ENCODE data around the gene POLG2. TPM values are rescaled to one million over a fixed set of nuclear protein-coding genes. Genes with fewer than 3 reads are reported as not detected.
"Not testable (repeated sequence)": the region's sequence is repeated elsewhere in the genome, so short reads cannot be mapped to it uniquely, and the experiment has no call there.

POLG2 gene
- total and polyA plus RNA-seq, 10 donors: 14.5 to 35.3 (median 20.5) TPM

- peak in 1 of 3 donors; percentile 46 for TF ChIP-seq POLR2AphosphoS5 (IDR thresholded peaks at IDR 0.05)
- no peak for TF ChIP-seq CTCF (IDR thresholded peaks at IDR 0.05 in 8 of 11, conservative IDR thresholded peaks at IDR 0.05 in 3 of 11)
- intact Hi-C loops (cut with DNase I; ENCODE audit: low total_unique reads): no loop called here
- Histone ChIP-seq H3K36me3 (no peaks in the 10 kb centered on the region), H3K4me3 (peak overlapping the region in 1 of 8 donors; percentile 35), H3K9me3 (peaks cover 2 to 26% (median 23%) of the 10 kb centered on the region in 8 donors), H3K27me3 (replicated peaks in 1 of 7) (no peaks in the 10 kb centered on the region), H3K4me1 (peaks cover 7 to 47% (median 25%) of the 10 kb centered on the region in 6 donors), H3K27ac (peak overlapping the region; percentile 61 to 86 (median 84))
- WGBS, 5 donors: 17 to 52% (median 33%) methylated on average over 3 of the region's 3 CpGs
- DNase-seq: peak; percentile 81
Measured at GRCh38 chr17:64442541-64442971, 54.3 kb downstream of the POLG2 start.

GRCh38 chr17:64441772-64442540, 54.9 kb downstream of the POLG2 start:
- 4 to 31% (median 10%) methylated on average over 10 of the region's 10 CpGs for WGBS, 5 donors
- peaks cover 7 to 41% (median 25%) of the 10 kb centered on the region in 6 donors for H3K4me1 ChIP-seq
- peak overlapping the region; percentile 61 to 86 (median 84) for H3K27ac ChIP-seq
- no peaks in the 10 kb centered on the region for H3K36me3 ChIP-seq
- TF ChIP-seq CTCF (IDR thresholded peaks at IDR 0.05 in 8 of 11, conservative IDR thresholded peaks at IDR 0.05 in 3 of 11) (peak in 1 of 11 experiments; percentile 3), POLR2AphosphoS5 (IDR thresholded peaks at IDR 0.05) (peak in 1 of 3 donors; percentile 34), POLR2A (IDR thresholded peaks at IDR 0.05) (no peak)
- H3K9me3 ChIP-seq: peaks cover 2 to 32% (median 29%) of the 10 kb centered on the region in 8 donors
- peak overlapping the region in 1 of 8 donors; percentile 35 for H3K4me3 ChIP-seq
- H3K27me3 ChIP-seq (replicated peaks in 1 of 7): no peaks in the 10 kb centered on the region
- DNase-seq: peak; percentile 73
- intact Hi-C loops (cut with DNase I; ENCODE audit: low total_unique reads): no loop called here

GRCh38 chr17:64439956-64440355, 56.9 kb downstream of the POLG2 start:
- TF ChIP-seq CTCF (IDR thresholded peaks at IDR 0.05 in 8 of 11, conservative IDR thresholded peaks at IDR 0.05 in 3 of 11) (no peak), POLR2AphosphoS5 (IDR thresholded peaks at IDR 0.05) (no peak), POLR2A (IDR thresholded peaks at IDR 0.05) (no peak)
- Histone ChIP-seq H3K27me3 (replicated peaks in 1 of 7) (no peaks in the 10 kb centered on the region), H3K9me3 (peaks cover 2 to 42% (median 34%) of the 10 kb centered on the region in 8 donors), H3K36me3 (no peaks in the 10 kb centered on the region), H3K27ac (peak overlapping the region in 2 of 8 donors; percentile 28 to 85), H3K4me3 (no peak overlapping the region), H3K4me1 (peaks cover 7 to 41% (median 25%) of the 10 kb centered on the region in 6 donors)
- no peak for DNase-seq
- intact Hi-C loops (cut with DNase I; ENCODE audit: low total_unique reads): no loop called here
- 49 to 85% (median 73%) methylated on average over 2 of the region's 2 CpGs for WGBS, 5 donors

GRCh38 chr17:64439521-64439920, 57.3 kb downstream of the POLG2 start:
- intact Hi-C loops (cut with DNase I; ENCODE audit: low total_unique reads); DNase-seq; H3K27me3 ChIP-seq (replicated peaks in 1 of 7); H3K4me3 ChIP-seq; H3K36me3 ChIP-seq: not testable (repeated sequence)
- peaks cover 7 to 38% (median 25%) of the 10 kb centered on the region in 6 donors for H3K4me1 ChIP-seq
- peaks cover 2 to 43% (median 34%) of the 10 kb centered on the region in 8 donors for H3K9me3 ChIP-seq
- peak overlapping the region in 2 of 8 donors; percentile 28 to 85 for H3K27ac ChIP-seq
- 92 to 100% (median 95%) methylated on average over 1 of the region's 1 CpG for WGBS, 5 donors
